Astrocyte of the cerebellum (primary cell): Measurements from ENCODE around the gene PLCD1.

Source experiments
- DNase-seq: peaks from one replicate; pipeline ENCODE4 v3.0.0-alpha.2; 2011; ENCODE audit warnings: low read depth
- H3K4me3 ChIP-seq: 2 replicates; pipeline ENCODE4 v1.5.1; 2011; ENCODE audit warnings: mild to moderate bottlenecking, low read depth, low read length, moderate library complexity
- in situ Hi-C: cut with HindIII; loops from 2 replicates; pipeline ENCODE4 v1.10.0; 2017; ENCODE audit warnings: low sequenced_read_pairs
- TF ChIP-seq, protein P1 (sequence below): IDR thresholded peaks from 2 replicates; pipeline ENCODE4 v1.5.1; 2012; ENCODE audit warnings: low read length, low read depth, moderate library complexity, mild to moderate bottlenecking; ENCODE audit errors: missing control alignments

PLCD1 gene

DNA sequence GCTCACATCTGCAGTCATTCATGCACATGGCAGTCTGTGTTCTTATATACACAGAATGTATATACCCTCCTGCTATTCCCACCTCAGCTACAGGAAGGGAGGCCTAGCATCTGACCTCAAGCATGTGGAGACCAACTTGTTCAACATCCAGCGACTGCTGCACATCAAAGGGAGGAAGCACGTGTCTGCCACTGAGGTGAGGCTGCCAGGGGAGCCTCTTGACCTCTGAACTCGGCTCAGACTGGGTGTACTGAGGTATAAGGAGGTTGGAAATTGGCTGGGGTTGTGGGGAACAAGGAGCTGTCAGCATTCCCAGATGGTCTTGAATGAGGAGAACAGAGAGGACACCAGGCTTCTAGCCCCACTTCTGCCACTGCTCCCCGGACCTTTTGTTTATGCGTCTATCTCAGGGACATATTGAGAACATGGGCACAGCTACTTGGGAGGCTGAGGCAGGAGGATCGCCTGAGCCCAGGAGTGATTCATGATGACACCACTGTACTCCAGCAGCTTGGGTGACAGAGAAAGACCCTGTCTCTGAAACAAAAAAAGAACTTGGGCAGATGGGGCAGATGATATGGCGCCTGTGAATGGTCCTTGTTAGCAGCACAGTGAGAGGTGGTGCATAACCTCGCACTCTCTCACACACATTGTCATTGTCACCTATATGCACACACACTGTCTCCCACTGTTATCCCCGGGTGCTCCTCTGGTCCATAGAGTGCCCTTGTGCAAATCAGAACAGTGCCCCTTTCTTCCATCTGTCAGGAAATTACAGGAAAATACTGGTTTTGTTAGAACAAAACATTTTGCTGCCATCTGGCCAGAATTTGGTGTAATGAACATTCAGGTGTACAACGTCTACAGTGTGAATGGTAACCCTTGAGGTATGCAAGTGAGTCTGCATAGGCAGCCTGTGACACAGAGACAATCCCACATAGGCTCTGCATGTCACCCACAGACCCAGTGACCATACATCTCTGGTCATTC is 33.5 kb downstream of the PLCD1 start:
- in situ Hi-C loops, result no loop called here
- TF ChIP-seq, protein P1, sequence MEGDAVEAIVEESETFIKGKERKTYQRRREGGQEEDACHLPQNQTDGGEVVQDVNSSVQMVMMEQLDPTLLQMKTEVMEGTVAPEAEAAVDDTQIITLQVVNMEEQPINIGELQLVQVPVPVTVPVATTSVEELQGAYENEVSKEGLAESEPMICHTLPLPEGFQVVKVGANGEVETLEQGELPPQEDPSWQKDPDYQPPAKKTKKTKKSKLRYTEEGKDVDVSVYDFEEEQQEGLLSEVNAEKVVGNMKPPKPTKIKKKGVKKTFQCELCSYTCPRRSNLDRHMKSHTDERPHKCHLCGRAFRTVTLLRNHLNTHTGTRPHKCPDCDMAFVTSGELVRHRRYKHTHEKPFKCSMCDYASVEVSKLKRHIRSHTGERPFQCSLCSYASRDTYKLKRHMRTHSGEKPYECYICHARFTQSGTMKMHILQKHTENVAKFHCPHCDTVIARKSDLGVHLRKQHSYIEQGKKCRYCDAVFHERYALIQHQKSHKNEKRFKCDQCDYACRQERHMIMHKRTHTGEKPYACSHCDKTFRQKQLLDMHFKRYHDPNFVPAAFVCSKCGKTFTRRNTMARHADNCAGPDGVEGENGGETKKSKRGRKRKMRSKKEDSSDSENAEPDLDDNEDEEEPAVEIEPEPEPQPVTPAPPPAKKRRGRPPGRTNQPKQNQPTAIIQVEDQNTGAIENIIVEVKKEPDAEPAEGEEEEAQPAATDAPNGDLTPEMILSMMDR, result no peak
- no peak overlapping the region for H3K4me3 ChIP-seq
- no peak for DNase-seq

DNA sequence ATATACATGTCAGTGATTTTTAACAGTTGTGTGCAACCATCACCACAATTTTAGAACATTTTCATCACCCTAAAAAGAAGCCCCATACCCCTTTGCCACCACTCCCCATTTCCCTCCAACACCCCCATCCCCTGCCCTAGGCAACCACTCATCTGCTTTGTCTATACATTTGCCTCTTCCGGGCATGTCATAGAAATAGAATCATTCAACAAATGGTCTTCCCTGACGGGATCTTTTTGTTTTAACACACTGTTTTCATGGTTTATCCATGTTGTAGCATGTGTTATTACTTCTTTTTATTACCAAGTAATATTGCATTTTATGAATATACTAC is 34.8 kb downstream of the PLCD1 start:
- TF ChIP-seq, protein P1, result no peak
- no peak for DNase-seq
- peak overlapping the region; percentile 52 for H3K4me3 ChIP-seq
- in situ Hi-C loops, result no loop called here

DNA sequence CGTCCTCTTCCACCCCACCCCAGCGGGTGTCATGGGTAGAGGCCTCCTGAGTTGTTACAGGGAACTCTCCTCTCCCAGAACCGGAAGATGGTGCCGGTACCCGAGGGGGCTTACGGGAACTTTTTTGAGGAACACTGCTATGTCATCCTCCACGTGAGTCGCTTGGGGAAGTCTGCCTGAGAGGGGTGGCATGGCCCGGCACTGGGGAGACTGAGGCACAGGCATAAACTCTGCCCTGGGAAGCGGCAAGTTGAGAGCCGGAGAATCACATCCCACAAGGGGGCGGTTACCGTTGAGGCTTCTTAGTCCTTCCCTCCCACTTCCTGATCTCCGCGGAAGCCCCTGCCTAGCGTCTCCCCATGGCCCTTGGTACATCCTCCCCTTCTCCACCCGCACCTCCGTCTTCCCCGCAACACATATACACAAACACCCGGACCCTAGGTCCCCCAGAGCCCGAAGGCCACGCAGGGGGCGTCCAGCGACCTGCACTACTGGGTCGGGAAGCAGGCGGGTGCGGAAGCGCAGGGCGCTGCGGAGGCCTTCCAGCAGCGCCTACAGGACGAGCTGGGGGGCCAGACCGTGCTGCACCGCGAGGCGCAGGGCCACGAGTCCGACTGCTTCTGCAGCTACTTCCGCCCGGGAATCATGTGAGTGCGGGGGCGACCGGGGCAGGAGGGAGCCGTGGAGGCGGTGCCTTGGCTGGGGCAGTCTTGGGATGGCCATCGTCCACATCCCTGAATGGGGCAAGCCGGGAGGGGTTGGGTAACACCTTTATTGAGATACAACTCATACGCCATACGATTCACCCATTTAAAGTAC is 35.4 kb downstream of the PLCD1 start:
- TF ChIP-seq, protein P1, result no peak
- no peak for DNase-seq
- H3K4me3 ChIP-seq, result peak overlapping the region; percentile 52
- in situ Hi-C loops, result no loop called here

DNA sequence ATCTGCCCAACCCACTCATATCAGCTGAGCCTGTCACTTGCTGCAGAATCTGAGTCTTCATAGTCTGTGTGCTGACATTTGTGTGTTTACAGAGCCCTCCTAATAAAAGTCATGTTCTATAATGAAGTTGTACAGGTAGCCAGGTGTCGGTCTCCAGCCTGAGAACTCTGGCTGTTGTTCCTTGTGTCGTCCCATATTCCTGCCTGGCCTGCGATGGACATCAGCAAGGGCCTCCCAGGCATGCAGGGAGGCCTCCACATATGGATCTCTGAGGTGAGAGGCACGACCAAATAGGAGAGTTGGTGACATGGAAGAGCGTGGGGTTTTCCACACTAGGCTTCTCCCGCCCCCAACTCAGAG is 36.0 kb downstream of the PLCD1 start:
- no peak for DNase-seq
- in situ Hi-C loops, result no loop called here
- TF ChIP-seq, protein P1, result no peak
- peak overlapping the region; percentile 52 for H3K4me3 ChIP-seq

DNA sequence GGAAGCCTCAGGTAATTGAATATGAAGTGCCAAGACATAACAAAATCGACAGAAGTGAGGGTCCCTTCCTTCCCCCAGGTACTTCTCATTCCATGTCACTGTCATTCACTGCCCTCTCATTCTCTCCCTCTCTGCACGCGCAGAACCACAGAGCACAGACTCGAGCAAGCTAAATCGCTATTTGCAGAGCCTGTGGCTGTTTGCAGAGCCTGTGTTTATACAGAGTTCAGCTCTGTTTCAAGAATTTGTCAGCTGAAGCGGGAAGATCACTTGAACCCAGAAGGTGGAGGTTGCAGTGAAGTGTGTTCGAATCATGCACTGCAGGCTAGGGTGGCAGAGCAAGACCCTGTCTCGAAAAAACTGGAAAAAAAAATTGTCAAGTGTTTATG is 36.4 kb downstream of the PLCD1 start:
- TF ChIP-seq, protein P1, result no peak
- in situ Hi-C loops, result no loop called here
- no peak overlapping the region for H3K4me3 ChIP-seq
- no peak for DNase-seq

DNA sequence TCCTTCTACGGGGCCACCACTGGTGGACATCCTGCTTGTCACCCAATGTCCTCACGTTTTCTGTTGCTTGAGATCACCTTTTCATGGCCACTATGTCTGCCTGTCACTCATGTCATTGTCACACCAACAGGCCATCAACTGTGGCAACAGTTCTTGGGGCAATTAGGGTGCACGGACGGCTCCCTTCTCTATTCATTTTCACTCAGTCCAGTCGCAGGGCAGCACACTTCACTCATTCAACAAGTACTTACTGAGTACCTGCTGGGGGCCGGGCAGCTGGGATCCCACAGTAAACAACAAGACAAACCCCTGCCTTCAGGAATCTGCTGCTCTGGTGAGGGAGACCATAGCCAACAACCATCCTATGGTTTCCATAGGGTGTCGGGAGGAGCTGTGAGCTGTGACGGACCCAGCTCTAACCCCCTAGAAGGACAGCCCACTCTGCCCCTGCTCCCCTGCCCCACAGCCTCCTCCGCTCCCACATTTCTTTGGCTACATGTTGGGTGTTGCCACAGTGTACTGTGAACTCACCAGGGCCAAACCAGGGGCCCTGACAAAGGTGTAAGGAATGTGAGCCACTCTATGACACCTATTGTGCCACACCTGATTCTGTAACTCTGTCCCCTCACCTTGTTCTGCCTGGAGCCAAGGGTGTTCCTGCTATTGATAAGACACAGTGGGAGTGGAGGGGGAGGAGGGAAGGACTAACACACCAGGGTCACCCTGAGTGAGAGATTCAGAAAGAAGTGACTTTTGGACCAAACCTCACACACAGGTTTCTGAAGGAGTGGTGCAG is 37.0 kb downstream of the PLCD1 start:
- TF ChIP-seq, protein P1, result no peak
- in situ Hi-C loops, result no loop called here

More for the DNA sequence above, 37.0 kb downstream of the PLCD1 start:
- DNase-seq, result no peak
- no peak overlapping the region for H3K4me3 ChIP-seq
